ENCODE data around the gene SFTPD.

Gene SFTPD

DNA sequence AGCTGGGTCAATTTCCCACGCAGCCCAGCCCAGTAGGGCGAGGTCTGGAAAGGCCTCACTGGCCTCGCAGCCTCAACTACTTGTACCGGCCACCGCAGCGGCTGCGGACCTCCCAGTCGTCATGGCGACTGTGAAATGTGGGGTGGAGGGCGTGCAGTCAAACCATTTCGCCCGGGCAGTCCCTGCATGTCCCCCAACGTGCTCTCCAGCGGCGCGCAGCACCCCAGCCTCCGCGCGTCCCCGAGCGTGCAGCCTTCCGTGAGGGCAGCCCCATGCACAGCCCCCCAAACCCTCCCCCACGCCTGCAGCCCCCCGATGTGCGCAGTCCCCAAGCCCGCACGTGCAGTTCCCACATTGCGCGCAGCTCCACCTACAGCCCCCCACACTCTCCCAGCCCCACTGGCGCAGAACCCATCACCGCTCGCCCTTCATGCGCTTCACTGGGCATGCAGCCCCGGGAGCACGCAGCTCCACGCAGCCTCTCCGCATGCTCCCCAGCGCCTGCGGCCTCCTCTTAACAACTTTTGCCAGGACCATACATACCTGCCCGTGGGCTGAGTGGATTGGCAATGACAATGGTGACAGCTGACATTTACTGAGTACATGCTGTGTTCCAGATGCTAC lies 34.5 kb upstream of the SFTPD start:
- H3K4me3 ChIP-seq (ENCODE audit: low read depth, low read length): no peak overlapping the region
- no peak for DNase-seq (ENCODE audit: low read depth)
- TF ChIP-seq, protein P1, sequence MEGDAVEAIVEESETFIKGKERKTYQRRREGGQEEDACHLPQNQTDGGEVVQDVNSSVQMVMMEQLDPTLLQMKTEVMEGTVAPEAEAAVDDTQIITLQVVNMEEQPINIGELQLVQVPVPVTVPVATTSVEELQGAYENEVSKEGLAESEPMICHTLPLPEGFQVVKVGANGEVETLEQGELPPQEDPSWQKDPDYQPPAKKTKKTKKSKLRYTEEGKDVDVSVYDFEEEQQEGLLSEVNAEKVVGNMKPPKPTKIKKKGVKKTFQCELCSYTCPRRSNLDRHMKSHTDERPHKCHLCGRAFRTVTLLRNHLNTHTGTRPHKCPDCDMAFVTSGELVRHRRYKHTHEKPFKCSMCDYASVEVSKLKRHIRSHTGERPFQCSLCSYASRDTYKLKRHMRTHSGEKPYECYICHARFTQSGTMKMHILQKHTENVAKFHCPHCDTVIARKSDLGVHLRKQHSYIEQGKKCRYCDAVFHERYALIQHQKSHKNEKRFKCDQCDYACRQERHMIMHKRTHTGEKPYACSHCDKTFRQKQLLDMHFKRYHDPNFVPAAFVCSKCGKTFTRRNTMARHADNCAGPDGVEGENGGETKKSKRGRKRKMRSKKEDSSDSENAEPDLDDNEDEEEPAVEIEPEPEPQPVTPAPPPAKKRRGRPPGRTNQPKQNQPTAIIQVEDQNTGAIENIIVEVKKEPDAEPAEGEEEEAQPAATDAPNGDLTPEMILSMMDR (IDR thresholded peaks at IDR 0.05; ENCODE audit: low read depth, low read length, missing control alignments): no peak

DNA sequence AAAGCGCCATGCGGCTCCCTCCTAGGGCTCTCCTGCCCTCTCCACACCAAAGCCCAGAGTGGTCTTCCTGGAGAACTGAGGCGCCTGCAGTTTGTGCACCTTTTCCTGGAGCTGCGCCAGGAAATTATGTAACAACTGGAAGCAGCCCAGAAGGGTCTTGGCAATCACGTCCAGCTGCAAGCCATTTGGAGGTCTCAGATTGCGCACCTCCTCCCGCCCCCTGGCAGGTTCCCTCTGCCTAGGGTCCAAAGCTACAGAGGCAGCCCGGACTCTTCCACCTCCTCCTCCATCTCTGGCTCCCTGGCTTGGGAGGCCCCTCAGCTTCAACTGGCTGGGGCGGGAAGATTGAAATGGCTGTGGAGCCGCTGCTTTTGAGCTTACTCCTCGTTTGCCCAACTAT lies 34.0 kb upstream of the SFTPD start:
- TF ChIP-seq, protein P1 (IDR thresholded peaks at IDR 0.05; ENCODE audit: low read depth, low read length, missing control alignments): no peak
- H3K4me3 ChIP-seq (ENCODE audit: low read depth, low read length): no peak overlapping the region
- no peak for DNase-seq (ENCODE audit: low read depth)

DNA sequence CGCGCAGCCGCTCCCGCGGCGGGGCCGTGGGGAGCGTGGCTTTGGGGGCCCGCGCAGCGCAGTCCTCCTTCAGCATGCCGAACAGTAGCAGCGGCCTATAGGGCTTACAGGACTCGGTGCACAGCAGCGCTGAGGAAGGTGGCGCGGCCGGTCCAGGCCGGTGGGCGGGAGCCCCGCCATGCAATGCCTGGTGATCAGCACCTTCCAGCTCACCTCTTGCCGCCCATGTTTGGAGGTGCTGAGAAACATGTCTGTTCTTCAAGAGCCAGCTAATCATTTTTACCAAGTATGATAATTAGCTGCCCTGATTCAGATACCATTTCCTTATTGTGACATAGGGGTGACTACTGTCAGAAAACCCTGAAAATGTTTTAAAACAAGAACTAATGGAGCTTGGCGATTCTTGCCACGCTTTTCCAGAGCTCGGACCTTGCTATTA lies 33.5 kb upstream of the SFTPD start:
- no peak for DNase-seq (ENCODE audit: low read depth)
- H3K4me3 ChIP-seq (ENCODE audit: low read depth, low read length): no peak overlapping the region
- TF ChIP-seq, protein P1 (IDR thresholded peaks at IDR 0.05; ENCODE audit: low read depth, low read length, missing control alignments): no peak

DNA sequence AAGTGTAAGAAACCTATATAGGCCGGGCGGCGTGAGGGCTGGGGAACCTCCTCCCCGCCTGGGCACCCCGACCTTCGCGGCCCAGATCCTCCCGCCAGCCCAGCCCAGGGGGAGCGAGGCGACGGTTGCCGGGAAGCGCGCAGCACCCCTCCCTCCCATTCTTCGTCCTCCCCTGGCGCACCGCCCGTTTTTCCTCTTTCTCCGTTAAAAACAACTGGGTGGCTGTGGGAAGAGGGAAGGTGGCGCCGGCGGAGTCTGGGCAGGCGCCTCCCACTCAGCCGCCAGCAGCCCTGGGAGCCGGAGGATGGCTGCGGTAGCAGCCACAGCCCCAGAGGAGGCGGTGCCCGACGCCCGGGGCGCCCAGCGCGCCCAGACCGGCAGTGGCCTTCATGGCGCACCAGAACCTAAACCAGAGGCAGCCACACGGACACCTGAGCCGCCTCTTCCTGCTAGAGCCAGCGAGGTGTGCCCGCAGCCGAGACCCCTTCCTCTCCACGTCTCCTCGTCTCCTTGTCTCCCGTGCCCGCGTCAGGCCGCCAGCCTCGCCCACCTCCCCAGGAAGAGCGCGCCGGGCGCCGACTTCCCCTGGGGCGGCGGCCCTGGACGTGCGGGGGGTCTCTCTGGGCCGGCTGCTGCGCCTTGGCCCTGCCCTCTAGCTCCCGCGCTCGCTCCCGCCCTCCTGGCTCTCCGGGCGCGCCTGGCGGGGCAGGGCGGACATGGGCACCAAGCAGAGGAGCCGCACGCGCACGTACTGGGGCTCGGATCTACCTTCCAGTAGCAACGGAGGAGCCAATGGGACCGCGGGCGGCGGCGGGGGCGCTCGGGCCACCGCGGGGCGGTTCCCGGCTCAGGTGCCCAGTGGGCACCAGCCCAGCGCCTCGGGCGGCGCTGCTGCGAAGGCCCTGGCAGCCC lies 32.8 kb upstream of the SFTPD start:
- peak overlapping the region; percentile 3 for H3K4me3 ChIP-seq (ENCODE audit: low read depth, low read length)
- DNase-seq (ENCODE audit: low read depth): no peak
- TF ChIP-seq, protein P1 (IDR thresholded peaks at IDR 0.05; ENCODE audit: low read depth, low read length, missing control alignments): no peak

DNA sequence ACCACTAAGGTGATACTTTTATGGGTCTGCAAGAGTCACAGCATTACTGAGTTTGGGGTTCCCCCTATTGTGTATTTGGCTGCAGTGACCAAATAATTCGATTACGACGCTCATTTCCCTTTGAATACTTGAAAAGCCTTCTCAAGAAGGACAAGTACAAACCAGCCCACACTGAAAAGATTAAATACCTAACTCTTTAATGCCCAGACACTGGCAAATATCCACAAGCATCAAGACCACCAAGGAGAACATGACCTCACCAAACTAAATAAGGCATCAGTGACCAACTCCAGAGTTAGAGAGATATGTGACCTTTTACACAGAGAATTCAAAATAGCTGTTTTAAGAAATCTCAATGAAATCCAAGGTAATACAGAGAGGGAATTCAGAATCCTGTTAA lies 31.8 kb upstream of the SFTPD start:
- TF ChIP-seq, protein P1 (IDR thresholded peaks at IDR 0.05; ENCODE audit: low read depth, low read length, missing control alignments): no peak
- DNase-seq (ENCODE audit: low read depth): no peak
- no peak overlapping the region for H3K4me3 ChIP-seq (ENCODE audit: low read depth, low read length)

DNA sequence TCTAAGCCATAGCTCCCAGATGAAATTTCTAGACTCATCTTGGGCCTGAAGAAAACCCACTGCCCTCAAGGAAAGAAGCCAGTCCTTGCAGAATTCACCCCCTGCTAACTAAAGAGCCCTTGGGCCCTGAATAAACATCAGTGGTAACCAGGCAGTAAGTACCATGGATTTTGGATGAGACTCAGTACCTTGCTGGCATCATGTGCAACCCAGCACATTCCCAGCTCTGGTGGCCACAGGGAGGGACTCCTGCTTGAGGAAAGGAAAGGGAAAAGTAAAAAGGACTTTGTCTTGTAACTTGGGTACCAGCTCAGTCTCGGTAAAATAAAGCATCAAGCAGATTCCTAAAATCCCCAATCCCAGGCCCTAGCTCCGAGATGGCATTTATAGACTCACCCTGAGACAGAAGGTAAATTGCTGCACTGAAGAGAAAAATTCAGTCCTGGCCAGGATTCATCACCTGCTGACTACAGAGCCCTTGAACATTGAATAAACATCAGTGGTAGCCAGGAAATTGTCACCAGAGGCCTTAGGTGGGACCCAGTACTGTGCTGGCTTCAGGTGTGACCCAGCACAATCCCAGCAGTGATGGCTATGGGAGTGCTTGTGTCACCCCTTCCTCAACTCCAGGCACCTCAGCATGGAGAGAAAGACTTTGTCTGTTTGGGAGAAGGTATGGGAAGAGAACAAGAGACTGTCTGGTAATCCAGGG lies 31.2 kb upstream of the SFTPD start:
- H3K4me3 ChIP-seq (ENCODE audit: low read depth, low read length): no peak overlapping the region
- no peak for DNase-seq (ENCODE audit: low read depth)
- TF ChIP-seq, protein P1 (IDR thresholded peaks at IDR 0.05; ENCODE audit: low read depth, low read length, missing control alignments): no peak
